Upper lobe of right lung (tissue), 1 donor: ENCODE results near the gene SPIN1. TPM values are rescaled to one million over a fixed set of nuclear protein-coding genes. Genes with fewer than 3 reads are reported as not detected.
A peak's percentile ranks its signal among the peaks of the same experiment; 100 is the strongest.
"Not testable (repeated sequence)": the region's sequence is repeated elsewhere in the genome, so short reads cannot be mapped to it uniquely, and the experiment has no call there.

ENCODE experiments used
- ATAC-seq: fragments of 200-7000 bp; cut with Tn5 transposase; one replicate; pipeline ENCODE4 v1.9.1; 2020; ENCODE audit warnings: mild to moderate bottlenecking, moderate library complexity
- DNase-seq: peaks from one replicate; pipeline ENCODE4 v3.0.0-alpha.2; 2020
- H3K27ac ChIP-seq: fragments of 200-600 bp; one replicate; pipeline ENCODE4 v1.8.0; 2022
- H3K27me3 ChIP-seq: fragments of 200-600 bp; one replicate; pipeline ENCODE4 v1.8.0; 2022; ENCODE audit warnings: mild to moderate bottlenecking
- H3K36me3 ChIP-seq: fragments of 200-600 bp; one replicate; pipeline ENCODE4 v1.8.0; 2022
- H3K4me1 ChIP-seq: fragments of 200-600 bp; one replicate; pipeline ENCODE4 v1.8.0; 2022
- H3K4me3 ChIP-seq: fragments of 200-600 bp; one replicate; pipeline ENCODE4 v1.8.0; 2022; ENCODE audit warnings: mild to moderate bottlenecking
- H3K9me3 ChIP-seq: fragments of 200-600 bp; one replicate; pipeline ENCODE4 v1.8.0; 2022
- intact Hi-C: fragments of 100-400 bp; cut with DNase I; formaldehyde crosslinking; loops from one replicate; pipeline ENCODE4 v1.11.0; 2022
- long read RNA-seq: library from polyadenylated mRNA; unstranded; transcript quantifications from one replicate; pipeline ENCODE4 v2.0.0, GENCODE V29; 2021
- total RNA-seq: library from RNA; stranded (reverse); fragmentation: NEBNext Ultra II Directional; extraction: Animal tissue kit (Norgen Biotek cat#: 25700); gene quantifications from one replicate; pipeline ENCODE4 v1.2.1, GENCODE V29; 2021
- TF ChIP-seq, protein P1 (sequence below): fragments of 200-600 bp; IDR thresholded peaks from one replicate; pipeline ENCODE4 v1.8.0; 2022; ENCODE audit warnings: antibody characterized with exemption
- donor health status: DM: no; HTN: yes; CAD: no; lungs with severe emphysema.

Gene SPIN1
- 69.2 TPM for total RNA-seq
- long read RNA-seq, full-length matches to known transcripts: 58 of 104 reads
- long read RNA-seq, partial matches to known transcripts: 4 of 104 reads
- long read RNA-seq, other reads (novel, unspliced or antisense): 42 of 104 reads

DNA sequence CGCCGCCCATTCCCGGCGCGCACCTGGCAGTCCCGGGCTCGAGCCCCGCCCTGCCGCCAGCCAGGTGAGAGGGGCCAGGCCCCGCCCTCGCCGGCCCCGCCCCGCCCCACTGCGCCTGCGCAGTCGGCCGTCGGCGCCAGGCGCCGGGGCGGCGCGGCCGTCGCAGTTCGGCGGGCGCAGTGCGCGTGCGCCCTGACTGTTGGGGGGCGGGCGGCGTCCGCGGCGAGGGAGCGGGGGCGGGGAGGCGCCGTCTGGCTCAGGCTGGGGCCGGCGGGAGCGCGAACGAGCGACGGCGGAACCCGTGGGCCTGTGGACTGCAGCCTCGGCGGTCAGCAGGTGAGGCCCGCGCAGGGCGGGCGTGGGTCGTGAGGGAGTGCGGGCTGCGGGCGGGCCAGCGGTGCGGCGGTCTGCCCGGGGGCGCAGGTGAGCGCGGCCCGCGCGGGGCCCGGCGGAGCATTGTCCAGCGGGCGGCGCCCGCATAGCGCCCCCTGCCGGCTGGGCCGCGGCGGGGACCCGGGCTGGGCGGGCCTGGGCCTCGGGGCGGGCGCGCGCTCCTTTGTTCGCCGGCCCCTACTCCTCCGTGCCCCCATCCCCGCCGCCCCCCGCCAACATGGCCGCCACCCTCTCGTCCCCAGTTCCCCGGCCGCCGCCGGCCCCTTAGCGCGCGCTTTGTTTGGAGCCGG, at the start of gene SPIN1:
SPIN1 (plus strand) TSS at position 242 of the 683 bp plus-strand sequence. CDS start 38,096 bp downstream, outside the sequence.
- peak within 1 kb of the TSS; percentile 86 for H3K27ac ChIP-seq
- ATAC-seq (peak; percentile 92), DNase-seq (peak; percentile 94)
- peak within 1 kb of the TSS; percentile 84 for H3K4me3 ChIP-seq
- H3K27me3 ChIP-seq: no peaks in the 10 kb centered on the region
- no peaks in the 10 kb centered on the region for H3K9me3 ChIP-seq
- peaks cover 20% of the 10 kb centered on the region for H3K4me1 ChIP-seq
- TF ChIP-seq, protein P1, sequence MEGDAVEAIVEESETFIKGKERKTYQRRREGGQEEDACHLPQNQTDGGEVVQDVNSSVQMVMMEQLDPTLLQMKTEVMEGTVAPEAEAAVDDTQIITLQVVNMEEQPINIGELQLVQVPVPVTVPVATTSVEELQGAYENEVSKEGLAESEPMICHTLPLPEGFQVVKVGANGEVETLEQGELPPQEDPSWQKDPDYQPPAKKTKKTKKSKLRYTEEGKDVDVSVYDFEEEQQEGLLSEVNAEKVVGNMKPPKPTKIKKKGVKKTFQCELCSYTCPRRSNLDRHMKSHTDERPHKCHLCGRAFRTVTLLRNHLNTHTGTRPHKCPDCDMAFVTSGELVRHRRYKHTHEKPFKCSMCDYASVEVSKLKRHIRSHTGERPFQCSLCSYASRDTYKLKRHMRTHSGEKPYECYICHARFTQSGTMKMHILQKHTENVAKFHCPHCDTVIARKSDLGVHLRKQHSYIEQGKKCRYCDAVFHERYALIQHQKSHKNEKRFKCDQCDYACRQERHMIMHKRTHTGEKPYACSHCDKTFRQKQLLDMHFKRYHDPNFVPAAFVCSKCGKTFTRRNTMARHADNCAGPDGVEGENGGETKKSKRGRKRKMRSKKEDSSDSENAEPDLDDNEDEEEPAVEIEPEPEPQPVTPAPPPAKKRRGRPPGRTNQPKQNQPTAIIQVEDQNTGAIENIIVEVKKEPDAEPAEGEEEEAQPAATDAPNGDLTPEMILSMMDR: peak; percentile 25
- H3K36me3 ChIP-seq: no peaks in the 10 kb centered on the region
- intact Hi-C loops: no loop called here

DNA sequence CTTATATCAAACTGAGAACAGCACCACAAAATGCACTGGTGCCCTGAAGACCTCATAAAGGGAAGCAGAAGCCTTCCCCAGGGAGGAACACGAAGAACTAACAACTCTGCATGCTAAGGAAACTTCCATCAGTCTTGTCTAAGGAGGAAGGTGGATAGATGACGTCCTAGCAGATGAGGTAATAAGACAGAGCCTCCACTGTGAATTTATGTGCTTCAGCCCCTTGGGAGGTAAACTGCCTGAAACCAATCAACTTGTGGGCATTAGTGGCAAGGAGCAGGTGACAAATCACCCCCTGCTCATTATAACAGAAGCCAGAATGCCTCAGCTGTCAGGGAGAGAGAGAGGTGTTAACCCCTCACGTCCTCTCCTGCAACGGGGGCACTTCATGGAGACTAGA, 48.9 kb upstream of the SPIN1 start:
- Histone ChIP-seq H3K4me3 (no peak overlapping the region), H3K9me3 (no peaks in the 10 kb centered on the region), H3K27ac (no peak overlapping the region), H3K4me1 (no peaks in the 10 kb centered on the region), H3K27me3 (no peaks in the 10 kb centered on the region), H3K36me3 (no peaks in the 10 kb centered on the region)
- DNase-seq (no peak), ATAC-seq (peak; percentile 22)
- intact Hi-C loops: no loop called here
- TF ChIP-seq, protein P1: no peak

DNA sequence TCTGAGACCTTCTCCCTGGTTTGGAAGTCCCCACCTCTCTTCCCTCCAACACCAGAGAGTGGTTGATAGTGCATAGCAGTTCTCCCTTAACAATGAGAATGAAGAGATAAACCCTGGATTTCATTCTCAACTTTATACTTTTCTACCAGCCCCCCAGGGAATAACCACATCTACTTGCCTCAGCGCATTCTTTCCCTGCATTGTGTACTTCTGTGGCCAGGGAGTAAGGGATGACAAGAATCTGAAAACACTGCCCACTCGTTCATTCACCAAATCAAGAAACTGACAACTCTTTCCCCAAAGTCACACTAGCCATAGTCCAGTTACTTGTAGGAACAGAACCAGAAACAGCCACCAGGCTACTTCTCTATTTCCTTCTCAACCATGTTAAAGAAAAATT, 46.0 kb upstream of the SPIN1 start:
- H3K9me3 ChIP-seq: no peaks in the 10 kb centered on the region
- no peak overlapping the region for H3K4me3 ChIP-seq
- H3K27me3 ChIP-seq: no peaks in the 10 kb centered on the region
- H3K27ac ChIP-seq: no peak overlapping the region
- H3K4me1 ChIP-seq: no peaks in the 10 kb centered on the region
- TF ChIP-seq, protein P1: no peak
- DNase-seq (no peak), ATAC-seq (no peak)
- H3K36me3 ChIP-seq: no peaks in the 10 kb centered on the region
- intact Hi-C loops: no loop called here

DNA sequence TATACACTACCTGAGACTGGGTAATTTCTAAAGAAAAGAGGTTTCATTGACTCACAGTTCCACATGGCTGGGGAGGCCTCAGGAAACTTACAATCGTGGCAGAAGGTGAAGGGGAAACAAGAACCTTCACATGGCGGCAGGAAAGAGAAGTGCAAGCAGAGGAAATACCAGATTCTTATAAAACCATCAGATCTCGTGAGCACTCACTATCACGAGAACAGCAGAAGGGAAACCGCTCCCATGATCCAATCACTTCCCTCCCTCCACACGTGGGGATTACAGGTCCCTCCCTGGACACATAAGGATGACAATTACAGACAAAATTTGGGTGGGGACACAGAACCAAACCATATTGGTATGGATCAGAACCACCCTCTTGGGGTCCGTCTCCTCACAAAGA, 44.2 kb upstream of the SPIN1 start:
- DNase-seq (no peak), ATAC-seq (no peak)
- Histone ChIP-seq H3K27me3 (no peaks in the 10 kb centered on the region), H3K27ac (no peak overlapping the region), H3K4me1 (no peaks in the 10 kb centered on the region), H3K36me3 (no peaks in the 10 kb centered on the region), H3K4me3 (no peak overlapping the region), H3K9me3 (no peaks in the 10 kb centered on the region)
- intact Hi-C loops: no loop called here
- TF ChIP-seq, protein P1: no peak

DNA sequence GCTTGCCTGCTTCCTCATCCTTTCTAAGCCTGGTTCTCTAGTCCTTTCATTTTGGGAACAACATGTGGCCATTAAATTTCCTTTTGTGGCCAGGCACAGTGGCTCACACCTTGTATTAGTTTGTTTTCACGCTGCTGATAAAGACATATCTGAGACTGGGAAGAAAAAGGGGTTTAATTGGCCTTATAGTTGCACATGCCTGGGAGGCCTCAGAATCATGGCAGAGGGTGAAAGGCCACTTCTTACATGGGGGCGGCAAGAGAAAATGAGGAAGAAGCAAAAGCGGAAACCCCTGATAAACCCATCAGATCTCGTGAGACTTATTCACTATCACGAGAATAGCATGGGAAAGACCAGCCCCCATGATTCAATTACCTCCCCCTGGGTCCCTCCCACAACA, 37.9 kb upstream of the SPIN1 start:
- H3K27ac ChIP-seq, H3K27me3 ChIP-seq, H3K4me1 ChIP-seq, H3K36me3 ChIP-seq, intact Hi-C loops, ATAC-seq, H3K9me3 ChIP-seq, DNase-seq, H3K4me3 ChIP-seq: not testable (repeated sequence)

DNA sequence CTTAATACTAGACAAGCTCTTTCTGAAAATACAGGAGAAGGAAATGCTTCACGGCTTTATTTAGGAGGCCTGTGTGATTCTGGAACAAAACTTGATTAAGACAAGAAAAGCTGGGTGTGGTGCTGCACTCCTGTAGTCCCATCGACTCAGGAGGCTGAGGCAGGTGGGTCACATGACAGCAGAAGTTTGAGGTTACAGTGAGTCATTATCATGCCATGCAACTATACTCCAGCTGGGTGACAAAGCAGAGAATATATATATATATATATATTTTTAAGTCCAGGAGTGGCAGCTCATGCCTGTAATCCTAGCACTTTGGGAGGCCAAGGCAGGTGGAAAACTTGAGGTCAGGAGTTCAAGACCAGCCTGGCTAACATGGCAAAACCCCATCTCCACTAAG, 33.1 kb upstream of the SPIN1 start:
- TF ChIP-seq, protein P1: no peak
- Histone ChIP-seq H3K4me1 (no peaks in the 10 kb centered on the region), H3K4me3 (no peak overlapping the region), H3K27me3 (no peaks in the 10 kb centered on the region), H3K9me3 (no peaks in the 10 kb centered on the region), H3K27ac (no peak overlapping the region), H3K36me3 (no peaks in the 10 kb centered on the region)
- intact Hi-C loops: no loop called here
- DNase-seq: no peak
- ATAC-seq: no peak

DNA sequence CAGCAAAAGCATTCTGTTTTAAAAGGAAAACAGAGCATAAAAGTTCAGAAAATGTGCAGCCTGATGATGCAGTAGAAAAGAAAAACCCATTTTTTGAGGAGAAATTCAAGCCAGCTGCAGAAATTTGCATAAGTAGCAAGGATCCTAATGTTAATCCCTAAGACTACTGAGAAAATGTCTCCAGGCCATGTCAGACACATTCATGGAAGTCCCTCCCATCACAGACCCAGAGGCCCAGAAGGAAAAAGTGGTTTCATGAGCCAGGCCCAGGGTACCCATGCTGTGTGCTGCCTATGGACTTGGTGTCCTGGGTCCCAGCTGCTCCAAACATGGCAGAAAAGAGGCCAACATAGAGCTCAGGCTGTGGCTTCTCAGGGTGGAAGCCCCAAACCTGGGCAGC, 31.0 kb upstream of the SPIN1 start:
- H3K9me3 ChIP-seq, H3K4me1 ChIP-seq, H3K27ac ChIP-seq, intact Hi-C loops, ATAC-seq, H3K4me3 ChIP-seq, H3K27me3 ChIP-seq, H3K36me3 ChIP-seq, DNase-seq: not testable (repeated sequence)
